NCI-H69 (cell line): ENCODE data around the gene EVI2A.
A peak's percentile ranks its signal among the peaks of the same experiment; 100 is the strongest.
"Not testable (repeated sequence)": the region's sequence is repeated elsewhere in the genome, so short reads cannot be mapped to it uniquely, and the experiment has no call there.

Experiments used
- DNase-seq: peaks from one replicate; lab custom pipeline; 2025; lab: John Stamatoyannopoulos, UW

EVI2A gene

DNA sequence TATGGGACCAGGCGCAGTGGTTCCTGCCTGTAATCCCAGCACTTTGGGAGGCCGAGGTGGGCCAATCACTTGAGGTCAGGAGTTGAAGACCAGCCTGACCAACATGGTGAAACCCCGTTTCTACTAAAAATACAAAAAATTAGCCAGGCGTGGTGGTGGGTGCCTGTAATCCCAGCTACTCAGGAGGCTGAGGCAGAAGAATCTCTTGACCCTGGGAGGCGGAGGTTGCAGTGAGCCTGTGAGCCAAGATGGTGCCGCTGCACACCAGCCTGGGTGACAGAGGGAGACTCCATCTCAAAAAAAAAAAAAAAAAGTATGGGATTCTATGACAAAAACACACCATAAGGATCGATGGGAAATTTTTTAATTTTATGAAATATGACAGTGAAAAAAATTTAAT, 9.2 kb downstream of the EVI2A start:
- DNase-seq, result not testable (repeated sequence)

DNA sequence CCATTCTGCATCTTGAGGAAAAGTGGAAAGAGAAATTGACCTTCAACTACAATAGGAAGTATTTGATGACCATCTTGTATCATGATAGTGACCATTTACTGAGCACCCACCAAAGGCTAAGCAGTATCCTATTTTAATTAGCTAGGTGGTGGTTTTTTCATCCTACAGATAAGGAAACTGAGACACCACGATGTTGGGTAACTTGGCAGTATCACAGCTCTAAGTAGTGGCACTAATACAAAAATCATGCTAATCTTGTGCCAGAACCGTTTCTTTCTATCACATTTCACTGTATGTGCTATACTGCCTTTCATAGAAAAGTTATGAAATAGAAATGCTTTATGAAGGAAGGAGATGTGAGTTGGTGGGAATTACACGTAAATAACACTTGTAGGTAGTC, 9.9 kb downstream of the EVI2A start:
- no peak for DNase-seq

DNA sequence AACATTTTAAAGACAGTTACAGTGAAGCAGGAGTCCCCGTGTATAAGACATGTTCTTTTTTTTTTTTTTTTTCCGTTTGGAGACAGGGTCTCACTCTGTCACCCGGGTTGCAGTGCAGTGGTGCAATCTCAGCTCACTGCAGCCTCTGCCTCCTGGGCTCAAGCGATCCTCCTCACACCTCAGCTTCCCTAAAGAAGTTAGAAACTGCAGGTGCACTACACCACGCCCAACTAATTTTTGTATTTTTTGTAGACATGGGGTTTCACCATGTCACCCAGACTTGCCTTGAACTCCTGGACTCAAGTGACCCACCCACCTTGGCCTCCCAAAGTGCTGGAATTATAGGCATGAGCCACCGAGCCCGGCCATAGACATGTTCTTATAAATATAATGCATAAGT, 10.5 kb downstream of the EVI2A start:
- DNase-seq, result no peak

DNA sequence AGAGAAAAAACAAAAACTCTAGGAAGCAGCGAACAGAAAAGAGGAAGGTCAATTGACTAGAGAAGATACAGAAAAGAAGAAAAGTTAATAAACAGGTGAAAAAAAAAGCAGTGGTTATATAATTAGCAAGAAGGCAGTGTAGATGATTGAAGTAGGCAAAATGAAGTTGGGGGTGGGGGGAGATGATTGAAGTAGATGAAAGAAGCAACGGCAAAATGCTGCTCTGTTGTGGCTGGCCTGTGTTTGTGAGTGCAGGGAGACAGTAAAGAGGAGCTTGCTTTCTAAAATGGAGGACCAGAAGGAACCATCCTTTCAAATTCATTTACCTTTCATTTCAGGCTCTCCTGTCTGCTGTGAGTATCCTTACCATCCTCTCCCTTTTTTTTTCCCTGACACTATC, 11.2 kb downstream of the EVI2A start:
- DNase-seq, result no peak

DNA sequence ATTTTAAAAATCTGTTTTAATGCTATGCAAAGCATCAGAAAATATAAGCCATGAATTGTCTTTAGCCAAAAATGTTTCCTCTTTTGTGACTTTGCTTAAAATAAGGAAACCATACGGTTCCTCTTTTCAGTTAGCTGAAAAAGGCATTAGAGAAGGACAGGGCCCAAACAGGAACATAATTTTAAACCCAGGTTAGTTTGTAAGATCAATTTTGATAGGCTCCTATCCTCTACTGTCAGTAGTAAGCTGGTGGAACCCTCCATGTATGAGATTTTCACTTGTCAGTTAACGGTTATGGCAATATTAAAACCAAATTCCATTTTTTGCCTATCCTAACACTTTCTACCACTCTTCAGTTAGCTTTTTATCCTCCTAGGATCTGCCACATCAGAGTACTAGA, 11.9 kb downstream of the EVI2A start:
- DNase-seq, result no peak

DNA sequence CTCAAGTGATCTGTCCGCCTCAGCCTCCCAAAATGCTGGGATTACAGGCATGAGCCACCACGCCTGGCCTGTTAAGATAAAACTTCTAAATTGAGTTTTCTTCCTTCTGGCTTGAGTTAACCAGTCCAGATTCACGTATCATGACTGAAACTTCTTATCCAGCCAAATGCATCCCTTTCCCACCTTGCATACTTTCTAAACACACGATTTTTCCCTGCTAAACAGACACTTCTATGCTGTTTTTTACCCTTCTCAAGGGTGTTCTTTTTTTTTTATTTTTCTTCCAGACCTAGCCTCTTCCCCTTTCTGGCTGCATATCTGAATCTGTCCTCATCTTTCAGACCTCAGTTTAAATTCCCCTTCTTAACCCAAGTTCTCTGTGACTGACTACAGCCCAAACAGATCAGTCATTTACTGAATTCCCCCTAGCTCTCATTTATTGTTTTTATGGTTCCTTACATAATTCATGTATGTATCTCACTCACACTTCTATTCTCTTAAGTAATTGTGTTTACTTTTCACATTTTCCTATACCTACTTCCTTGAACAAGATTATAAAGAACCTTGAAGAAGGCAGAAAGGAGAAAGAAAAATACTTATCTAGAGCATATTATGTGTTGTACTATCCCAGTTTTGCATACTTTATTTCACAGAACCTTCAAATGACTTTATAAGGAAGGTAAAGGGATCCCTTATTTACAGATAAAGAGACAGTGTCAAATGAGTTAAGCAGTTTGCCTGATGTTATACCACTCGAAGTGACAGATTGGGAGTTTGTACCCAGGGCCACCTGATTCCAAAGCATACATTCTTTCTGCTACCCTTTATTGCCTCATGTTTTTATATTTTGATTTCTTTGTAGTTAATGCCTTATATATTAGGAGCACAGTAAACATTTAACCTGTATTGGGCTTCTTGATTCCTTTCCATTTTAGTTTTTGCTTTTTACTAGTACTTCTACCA, 12.8 kb downstream of the EVI2A start:
- peak; percentile 15 for DNase-seq

DNA sequence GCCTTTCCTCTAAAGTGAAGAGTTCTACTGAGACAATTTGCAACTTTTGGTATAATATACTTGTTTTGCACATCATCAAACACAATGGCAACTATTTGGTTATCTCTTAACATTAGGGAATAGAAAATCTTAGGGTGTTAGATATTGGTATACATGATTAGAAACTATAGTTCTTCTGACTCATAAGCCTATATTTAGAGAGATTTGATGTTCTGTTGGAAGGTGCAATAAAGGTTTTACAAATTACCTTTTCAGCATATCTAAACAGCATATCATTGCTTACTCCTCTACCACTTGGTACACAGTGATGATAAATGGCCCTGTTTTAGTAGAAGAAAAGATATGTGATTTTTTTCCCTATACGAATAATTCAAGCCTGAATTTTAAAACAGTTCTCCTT, 13.8 kb downstream of the EVI2A start:
- DNase-seq, result no peak

DNA sequence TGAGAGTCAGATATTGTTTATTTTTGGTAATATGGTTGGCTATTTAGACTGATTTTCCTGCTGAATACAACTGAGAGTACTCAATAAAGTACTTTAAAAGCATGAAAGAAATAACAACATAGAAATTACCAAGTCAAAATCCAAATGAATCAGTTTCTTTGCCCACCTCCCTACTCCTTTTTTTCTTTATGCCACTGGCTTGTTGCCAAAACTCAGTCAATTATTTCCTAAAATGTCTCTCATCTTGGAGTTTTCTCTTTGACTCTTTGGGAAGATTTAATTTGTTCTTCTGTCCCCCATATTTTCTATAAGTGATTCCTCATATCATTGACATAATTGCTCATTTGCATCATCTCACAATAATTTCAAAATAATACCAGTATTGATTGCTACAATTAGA, 21.8 kb downstream of the EVI2A start:
- peak; percentile 61 for DNase-seq

DNA sequence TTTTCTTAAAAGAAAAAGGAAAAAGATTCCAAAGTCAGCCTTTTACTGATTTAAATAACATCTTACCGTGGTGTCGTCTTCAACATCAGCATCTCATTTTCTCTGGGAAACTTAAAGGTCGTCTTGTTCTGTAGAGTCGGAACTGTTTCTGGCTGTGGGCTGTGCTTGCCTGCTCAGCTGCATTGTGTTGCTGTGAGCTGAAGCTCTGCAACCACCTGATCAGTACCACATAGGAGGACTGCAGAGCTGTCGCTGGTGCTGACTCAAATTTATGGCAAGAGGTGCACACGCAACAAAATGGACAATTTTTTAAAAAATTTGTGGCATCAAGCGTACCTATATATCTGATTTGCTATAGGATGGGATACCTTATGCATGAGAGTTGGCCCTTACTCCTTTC, 24.3 kb downstream of the EVI2A start, which contains the start of gene OMG:
TSS of gene OMG (minus strand) at position 150 of the 400 bp plus-strand sequence. CDS start 908 bp downstream, outside the sequence.
- no peak for DNase-seq

DNA sequence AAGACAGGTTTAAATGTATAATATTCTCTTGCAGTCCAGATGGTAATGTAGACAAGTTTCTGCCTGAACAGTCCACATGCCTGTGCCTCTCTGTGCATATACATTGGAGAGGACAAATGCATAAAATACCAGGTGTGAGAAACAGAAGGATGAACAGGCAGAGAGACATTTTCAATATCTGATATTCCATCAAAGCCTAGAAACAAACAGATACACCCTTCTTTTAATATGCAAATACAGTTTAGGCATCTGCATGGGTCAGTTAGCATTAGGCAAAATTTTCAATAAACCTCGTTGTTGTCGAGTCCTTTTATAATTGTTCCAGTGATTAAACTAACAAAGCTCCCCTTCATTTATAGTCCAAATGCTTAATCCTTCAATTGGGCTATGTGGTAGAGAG, 25.3 kb downstream of the EVI2A start:
- DNase-seq, result no peak

DNA sequence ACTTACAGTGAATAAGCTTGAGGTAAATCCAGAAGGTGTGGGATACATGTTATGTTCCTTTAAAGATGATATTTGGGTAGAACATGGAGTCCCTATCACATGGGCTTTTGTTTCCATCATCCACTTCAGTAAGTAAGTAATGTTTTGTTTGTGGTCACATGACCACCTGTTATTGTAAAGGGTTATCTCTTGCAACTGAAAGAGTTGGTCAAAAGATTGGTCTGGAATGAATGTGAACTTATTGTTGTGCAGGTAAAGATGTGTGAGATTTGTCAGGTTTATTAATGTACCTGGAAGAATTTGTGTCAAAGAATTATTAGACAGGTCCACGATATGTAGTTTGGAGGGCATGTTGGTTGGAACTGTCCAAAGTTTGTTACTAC, 25.9 kb downstream of the EVI2A start:
- DNase-seq, result no peak

DNA sequence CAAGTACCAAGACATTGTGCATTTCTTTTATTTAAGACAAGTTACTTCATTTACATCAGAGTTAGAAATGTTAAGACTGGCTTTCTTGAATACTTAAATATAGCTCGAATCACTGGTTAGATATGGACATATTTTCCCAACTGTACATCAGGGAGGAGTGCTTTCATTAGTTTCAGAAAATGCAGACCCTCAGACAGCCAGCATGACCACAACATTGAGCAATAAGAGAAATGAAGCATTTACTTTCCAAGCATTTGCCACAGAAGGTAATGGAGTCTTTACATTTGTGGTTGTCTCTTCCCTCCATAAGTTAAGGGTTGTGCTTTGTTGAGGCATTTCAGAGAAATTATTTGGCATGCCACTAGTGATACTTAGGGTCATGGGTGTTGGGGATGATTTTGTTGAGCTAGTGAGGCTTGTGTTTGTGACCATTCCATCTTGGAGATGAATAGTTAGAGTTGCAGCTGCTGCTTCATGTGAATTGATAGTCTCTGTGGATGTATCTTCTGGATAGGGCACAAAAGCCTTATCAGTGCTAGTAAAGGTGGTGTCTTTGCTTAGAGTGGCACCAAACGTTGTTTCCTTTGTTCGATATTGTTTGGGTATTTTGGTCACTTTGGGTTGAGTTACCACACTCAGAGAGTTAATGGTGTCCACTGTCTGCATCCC, 26.5 kb downstream of the EVI2A start:
- DNase-seq, result no peak

DNA sequence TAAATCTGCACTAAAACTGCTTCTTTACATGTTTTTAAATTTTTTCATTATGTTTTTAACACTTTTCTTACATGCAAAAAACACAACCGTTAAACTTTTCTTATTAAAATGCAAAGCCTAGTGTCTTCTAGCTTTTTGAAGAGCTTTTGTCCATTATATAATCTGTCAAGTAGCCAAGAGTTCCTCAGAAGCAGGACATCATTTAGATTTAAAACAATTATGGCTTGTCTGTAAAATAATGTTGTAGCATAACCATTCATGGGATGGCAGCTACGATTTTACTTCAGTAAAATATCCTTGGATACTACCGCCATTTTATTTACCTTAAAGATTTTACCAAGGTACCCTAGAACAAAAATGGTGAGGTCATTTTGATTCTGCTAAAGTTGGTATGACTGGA, 27.2 kb downstream of the EVI2A start:
- DNase-seq, result no peak

DNA sequence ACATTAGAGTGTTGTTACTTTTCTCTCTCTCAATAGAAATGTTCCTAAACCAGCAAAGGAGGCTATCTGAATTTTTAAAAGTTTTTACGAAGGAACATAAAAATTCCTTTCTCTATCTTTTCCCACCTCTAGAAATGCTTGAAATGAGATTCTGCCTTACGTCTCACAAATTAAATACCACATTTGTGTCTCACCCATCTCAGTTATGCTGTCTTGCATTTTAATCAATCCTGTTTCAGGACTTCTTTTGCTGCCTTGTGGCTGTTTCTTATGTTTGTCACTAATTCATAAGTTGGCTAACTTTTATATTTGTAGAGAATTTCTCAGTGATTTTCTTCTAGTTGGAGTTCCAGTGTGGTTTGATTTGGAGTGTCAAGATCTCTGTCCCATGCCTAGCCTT, 27.8 kb downstream of the EVI2A start:
- no peak for DNase-seq

DNA sequence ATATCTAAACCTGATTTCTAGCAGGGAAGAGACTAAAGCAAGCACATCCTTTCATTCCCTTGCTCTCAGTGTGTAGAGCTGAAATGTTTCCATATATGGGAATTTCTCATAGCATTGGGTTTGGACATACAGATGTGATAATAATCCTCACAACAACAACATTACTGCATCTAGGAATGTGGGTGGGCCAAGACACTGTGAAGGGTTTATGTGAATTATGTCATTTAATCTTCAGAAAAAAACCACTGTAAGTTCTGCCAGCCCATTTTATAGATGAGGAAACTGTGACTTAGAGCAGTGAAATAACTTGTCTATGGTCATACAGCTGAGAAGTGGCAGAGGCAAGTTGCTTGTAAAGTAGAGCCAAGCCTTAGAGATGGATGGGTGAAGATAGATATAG, 29.6 kb downstream of the EVI2A start:
- DNase-seq, result no peak

DNA sequence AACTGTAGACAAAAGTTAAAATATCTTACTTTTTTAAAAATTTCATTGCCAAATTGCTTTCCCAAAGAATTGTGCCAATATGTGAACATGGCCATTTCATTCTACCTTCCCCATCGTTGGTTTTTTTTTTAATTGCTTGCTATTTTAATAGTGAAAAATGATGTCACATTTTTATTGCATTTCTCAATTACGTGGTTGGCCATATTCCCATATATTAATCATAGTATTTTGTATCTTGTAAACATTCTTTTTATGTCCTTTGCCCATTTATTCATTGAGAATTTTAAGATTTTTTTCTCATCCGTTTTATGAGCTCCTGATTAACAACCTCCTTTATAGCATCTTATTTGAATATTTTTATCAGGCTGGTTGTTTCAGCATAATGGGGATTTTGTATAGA, 31.6 kb downstream of the EVI2A start:
- DNase-seq, result no peak

DNA sequence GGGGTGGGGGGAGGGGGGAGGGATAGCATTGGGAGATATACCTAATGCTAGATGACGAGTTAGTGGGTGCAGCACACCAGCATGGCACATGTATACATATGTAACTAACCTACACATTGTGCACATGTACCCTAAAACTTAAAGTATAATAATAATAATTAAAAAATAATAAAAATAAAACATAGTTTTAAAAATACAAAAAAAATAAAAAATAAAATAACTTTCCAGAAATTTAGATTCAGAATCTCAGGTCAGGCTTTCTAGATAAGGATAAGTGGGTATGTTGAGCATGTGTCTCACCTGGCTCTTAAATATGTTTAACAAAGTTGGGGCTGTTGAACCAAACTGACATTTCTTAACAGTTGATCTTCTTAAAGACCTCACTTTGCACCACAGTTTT, 33.5 kb downstream of the EVI2A start:
- not testable (repeated sequence) for DNase-seq

DNA sequence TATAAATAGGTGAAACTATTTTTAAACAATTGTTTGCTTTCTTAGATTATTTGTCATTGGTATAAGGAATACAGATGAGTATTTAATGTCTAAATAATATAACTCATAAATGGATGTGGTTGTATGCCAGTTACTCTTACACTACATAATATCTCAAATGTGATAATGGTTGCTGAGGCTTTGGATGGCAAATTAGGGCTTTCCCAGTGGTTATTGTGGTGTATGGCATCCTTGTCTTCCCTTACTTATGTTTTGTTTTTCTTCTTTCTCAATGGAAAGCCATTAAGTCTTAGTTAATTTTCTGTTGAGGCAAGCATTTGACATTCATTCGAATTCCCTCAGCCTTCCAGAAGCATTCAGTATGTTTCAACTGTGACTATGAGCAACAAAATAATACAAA, 34.8 kb downstream of the EVI2A start:
- DNase-seq, result no peak

DNA sequence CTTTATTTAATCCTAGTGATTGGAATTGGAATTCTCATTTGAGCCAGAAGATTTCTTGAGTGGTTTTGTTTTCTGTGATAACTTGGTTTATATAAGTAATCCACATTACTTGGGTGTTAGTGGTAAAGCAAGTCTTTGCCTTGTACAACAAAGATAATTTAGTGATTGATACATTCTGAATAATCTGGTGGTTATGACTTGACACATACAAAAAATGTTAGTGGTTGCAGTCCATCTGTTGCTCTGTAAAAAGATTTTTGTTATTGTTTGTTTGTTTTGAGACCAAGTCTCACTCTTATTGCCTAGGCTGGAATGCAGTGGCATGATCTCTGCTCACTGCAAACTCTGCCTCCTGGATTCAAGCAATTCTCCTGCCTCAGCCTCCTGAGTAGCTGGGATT, 37.6 kb downstream of the EVI2A start:
- DNase-seq, result no peak

DNA sequence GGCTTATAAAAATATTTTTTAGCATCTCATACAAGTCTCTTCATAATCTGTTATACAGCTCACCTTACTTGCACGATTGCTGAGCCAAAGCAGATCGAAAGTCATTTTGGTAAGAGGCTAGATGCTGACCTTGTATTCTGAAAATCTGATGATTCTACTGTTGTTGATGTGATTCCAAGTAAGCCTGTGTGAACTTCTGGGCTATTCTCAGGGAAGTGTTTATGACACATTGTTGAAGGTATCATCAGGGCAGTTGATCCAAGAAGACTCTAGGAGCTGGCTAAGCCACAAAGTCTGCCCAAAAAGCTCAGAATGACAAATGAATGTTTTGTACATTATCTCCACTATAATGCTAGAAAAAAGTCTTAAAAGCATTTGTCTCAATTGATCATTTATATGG, 40.4 kb downstream of the EVI2A start:
- no peak for DNase-seq

DNA sequence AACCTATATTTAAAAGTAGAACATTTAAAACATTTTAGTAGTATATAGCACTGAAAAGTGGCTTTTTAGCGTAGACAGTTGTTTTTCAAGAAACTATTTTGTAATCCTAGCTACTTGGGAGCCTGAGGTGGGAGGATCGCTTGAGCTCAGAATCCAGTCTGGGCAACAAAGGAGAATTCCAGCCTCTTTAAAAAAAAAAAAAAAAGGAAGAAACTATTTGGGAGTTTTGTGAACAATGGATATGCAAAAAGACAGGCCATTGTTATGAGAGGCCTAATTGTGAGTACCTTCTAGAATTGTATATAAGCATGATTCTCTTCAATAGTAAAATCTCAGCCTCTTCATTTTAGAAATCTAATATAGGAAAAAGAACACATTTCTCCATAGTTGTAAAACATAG, 42.0 kb downstream of the EVI2A start:
- no peak for DNase-seq

DNA sequence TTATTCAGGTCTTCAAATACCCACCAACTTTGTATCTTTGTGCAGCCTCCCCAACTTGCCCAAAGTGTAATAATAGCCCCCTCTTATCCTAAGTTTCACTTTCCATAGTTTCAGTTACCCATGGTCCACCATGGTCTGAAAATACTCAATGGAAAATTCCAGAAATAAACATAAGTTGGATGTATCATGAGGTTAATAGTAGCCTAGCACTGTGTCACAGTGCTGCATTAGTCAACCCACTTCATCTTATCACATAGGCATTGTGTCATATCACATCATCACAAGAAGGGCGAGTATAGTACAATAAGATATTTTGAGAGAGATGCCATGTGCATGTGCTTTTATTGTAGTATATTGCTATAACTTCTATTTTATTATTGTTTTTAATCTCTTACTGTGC, 46.3 kb downstream of the EVI2A start:
- no peak for DNase-seq

DNA sequence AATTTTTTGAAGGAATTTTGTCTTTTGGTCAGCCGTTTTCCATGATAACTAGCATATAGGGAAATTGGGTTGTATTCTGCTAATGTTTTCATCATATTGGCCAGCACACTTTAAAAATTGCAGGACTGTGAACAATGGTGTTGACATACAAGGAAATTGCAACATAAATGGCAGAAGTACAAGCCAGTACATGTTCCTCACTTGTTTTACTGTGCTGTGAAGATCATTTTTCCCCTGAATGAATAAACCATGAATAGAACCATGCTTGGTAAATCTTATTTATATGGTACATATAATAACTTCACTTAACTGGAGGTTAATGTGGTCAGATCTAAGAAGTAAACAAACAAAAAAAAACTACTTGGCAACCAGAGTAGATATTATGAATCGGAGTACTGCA, 47.2 kb downstream of the EVI2A start:
- DNase-seq, result peak; percentile 62
